Measurements from ENCODE around the gene CLPTM1. TPM values are rescaled to one million over a fixed set of nuclear protein-coding genes. Genes with fewer than 3 reads are reported as not detected.

The CLPTM1 gene
- total and polyA plus RNA-seq, 2 donors from 2014 or later, result 107 to 142 TPM

DNA sequence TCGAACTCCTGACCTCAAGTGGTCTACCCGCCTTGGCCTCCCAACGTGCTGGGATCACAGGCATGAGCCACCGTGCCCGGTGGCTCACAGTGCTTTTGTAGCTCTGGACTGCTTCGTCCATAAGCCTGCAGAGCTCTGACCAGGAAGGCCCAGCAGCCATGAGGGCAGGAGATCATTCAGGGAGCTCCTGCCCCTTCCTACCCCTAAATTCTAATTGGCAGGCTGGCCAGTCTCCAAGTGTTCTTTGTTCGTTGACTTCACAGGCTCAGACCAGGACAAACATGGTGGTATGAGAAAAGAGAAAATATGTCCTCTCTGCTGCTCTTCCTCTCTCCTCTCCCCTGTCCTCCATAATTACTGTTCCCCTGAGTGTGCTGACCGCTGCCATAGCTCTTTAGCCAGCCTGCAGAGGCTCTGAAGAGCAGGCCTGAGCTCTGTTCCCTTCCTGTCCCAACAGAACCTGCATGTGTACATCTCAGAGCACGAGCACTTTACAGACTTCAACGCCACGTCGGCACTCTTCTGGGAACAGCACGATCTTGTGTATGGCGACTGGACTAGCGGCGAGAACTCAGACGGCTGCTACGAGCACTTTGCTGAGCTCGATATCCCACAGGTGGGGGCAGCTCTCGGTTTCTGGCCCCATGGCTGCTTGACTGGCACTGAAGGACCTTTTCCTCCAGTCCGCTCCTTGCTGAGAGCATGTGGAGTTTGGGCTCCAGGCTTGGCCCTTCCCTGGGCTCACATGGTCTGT is 19.0 kb downstream of the CLPTM1 start:
- no peak overlapping the region for H3K4me3 ChIP-seq (ENCODE audit: low read length in 3 of 3)
- TF ChIP-seq, protein P1, sequence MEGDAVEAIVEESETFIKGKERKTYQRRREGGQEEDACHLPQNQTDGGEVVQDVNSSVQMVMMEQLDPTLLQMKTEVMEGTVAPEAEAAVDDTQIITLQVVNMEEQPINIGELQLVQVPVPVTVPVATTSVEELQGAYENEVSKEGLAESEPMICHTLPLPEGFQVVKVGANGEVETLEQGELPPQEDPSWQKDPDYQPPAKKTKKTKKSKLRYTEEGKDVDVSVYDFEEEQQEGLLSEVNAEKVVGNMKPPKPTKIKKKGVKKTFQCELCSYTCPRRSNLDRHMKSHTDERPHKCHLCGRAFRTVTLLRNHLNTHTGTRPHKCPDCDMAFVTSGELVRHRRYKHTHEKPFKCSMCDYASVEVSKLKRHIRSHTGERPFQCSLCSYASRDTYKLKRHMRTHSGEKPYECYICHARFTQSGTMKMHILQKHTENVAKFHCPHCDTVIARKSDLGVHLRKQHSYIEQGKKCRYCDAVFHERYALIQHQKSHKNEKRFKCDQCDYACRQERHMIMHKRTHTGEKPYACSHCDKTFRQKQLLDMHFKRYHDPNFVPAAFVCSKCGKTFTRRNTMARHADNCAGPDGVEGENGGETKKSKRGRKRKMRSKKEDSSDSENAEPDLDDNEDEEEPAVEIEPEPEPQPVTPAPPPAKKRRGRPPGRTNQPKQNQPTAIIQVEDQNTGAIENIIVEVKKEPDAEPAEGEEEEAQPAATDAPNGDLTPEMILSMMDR (IDR thresholded peaks at IDR 0.05; ENCODE audit: borderline replicate concordance, extremely low read depth, insufficient read depth), result no peak
- no peaks in the 10 kb centered on the region for H3K27me3 ChIP-seq (ENCODE audit: control insufficient read depth, insufficient read depth, low read length)
- DNase-seq, result no peak
- FAIRE-seq, result no peak
- H3K9me3 ChIP-seq (ENCODE audit: control insufficient read depth in 2 of 3, insufficient read depth in 1 of 3, low read length in 3 of 3), result no peaks in the 10 kb centered on the region
- no peak overlapping the region for H3K9ac ChIP-seq (ENCODE audit: low read length in 3 of 3)
- H3K36me3 ChIP-seq (ENCODE audit: control insufficient read depth in 2 of 3, insufficient read depth in 3 of 3, low read length in 3 of 3), result peaks cover 4 to 54% (median 45%) of the 10 kb centered on the region in 3 donors
- intact Hi-C loops (cut with DNase I), result no loop called here
- no peaks in the 10 kb centered on the region for H3K4me1 ChIP-seq (ENCODE audit: control insufficient read depth in 2 of 3, insufficient read depth in 2 of 3, low read depth in 1 of 3, low read length in 3 of 3)
- H3K27ac ChIP-seq (ENCODE audit: low read depth in 2 of 2, low read length in 2 of 2), result no peak overlapping the region

- DNase-seq, result no peak
- Histone ChIP-seq H3K27me3 (ENCODE audit: control insufficient read depth, insufficient read depth, low read length) (no peaks in the 10 kb centered on the region), H3K9me3 (ENCODE audit: control insufficient read depth in 2 of 3, insufficient read depth in 1 of 3, low read length in 3 of 3) (no peaks in the 10 kb centered on the region), H3K36me3 (ENCODE audit: control insufficient read depth in 2 of 3, insufficient read depth in 3 of 3, low read length in 3 of 3) (peaks cover 2 to 60% (median 50%) of the 10 kb centered on the region in 3 donors), H3K27ac (ENCODE audit: low read depth in 2 of 2, low read length in 2 of 2) (no peak overlapping the region), H3K4me1 (ENCODE audit: control insufficient read depth in 2 of 3, insufficient read depth in 2 of 3, low read depth in 1 of 3, low read length in 3 of 3) (no peaks in the 10 kb centered on the region), H3K4me3 (ENCODE audit: low read length in 3 of 3) (no peak overlapping the region), H3K9ac (ENCODE audit: low read length in 3 of 3) (no peak overlapping the region)
- no peak for FAIRE-seq
- TF ChIP-seq, protein P1 (IDR thresholded peaks at IDR 0.05; ENCODE audit: borderline replicate concordance, extremely low read depth, insufficient read depth), result no peak
- intact Hi-C loops (cut with DNase I), result no loop called here
Measured at GRCh38 chr19:44974857-44975256, 19.7 kb downstream of the CLPTM1 start.

DNA sequence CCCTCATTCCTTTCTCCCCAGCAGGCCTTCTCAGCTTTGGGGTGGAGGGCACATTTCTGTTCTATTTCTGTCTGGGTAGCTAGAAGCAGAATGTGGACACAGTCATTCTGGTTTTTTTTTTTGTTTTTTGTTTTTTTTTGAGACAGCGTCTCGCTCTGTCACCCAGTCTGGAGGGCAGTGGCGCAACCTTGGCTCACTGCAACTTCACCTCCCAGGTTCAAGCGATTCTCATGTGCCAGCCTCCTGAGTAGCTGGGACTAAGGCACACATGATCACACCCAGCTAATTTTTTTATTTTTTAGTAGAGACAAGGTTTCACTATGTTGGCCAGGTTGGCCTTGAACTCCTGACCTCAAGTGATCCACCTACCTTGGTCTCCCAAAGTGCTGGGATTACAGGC is 20.3 kb downstream of the CLPTM1 start:
- Histone ChIP-seq H3K4me3 (ENCODE audit: low read length in 3 of 3) (no peak overlapping the region), H3K4me1 (ENCODE audit: control insufficient read depth in 2 of 3, insufficient read depth in 2 of 3, low read depth in 1 of 3, low read length in 3 of 3) (no peaks in the 10 kb centered on the region), H3K9ac (ENCODE audit: low read length in 3 of 3) (no peak overlapping the region), H3K9me3 (ENCODE audit: control insufficient read depth in 2 of 3, insufficient read depth in 1 of 3, low read length in 3 of 3) (no peaks in the 10 kb centered on the region), H3K27ac (ENCODE audit: low read depth in 2 of 2, low read length in 2 of 2) (no peak overlapping the region), H3K36me3 (ENCODE audit: control insufficient read depth in 2 of 3, insufficient read depth in 3 of 3, low read length in 3 of 3) (peaks cover 2 to 61% (median 52%) of the 10 kb centered on the region in 3 donors), H3K27me3 (ENCODE audit: control insufficient read depth, insufficient read depth, low read length) (no peaks in the 10 kb centered on the region)
- no peak for FAIRE-seq
- intact Hi-C loops (cut with DNase I), result no loop called here
- no peak for DNase-seq
- TF ChIP-seq, protein P1 (IDR thresholded peaks at IDR 0.05; ENCODE audit: borderline replicate concordance, extremely low read depth, insufficient read depth), result no peak

Measured in kidney (tissue), 14 donors.